Adrenal gland (tissue), 12 donors: ENCODE measurements around the gene COL9A3. TPM values are rescaled to one million over a fixed set of nuclear protein-coding genes. Genes with fewer than 3 reads are reported as not detected.
"Not testable (repeated sequence)": the region's sequence is repeated elsewhere in the genome, so short reads cannot be mapped to it uniquely, and the experiment has no call there.

ENCODE experiments used
- DNase-seq, 7 donors: peaks; one replicate each; pipeline ENCODE4 v3.0.0-alpha.2; 2019 to 2020
- H3K27ac ChIP-seq, 5 donors: fragments of 200-600 bp; sonication (generic) in 4 of 5; 1 replicate in 3 of 5; 2 replicates in 2 of 5; pipeline versions ENCODE4 v1.5.1 to v1.8.0; 2016 to 2020; ENCODE audit warnings: mild to moderate bottlenecking in 1 of 5
- H3K27me3 ChIP-seq: fragments of 200-600 bp; 2 replicates; pipeline ENCODE4 v1.8.0; 2021
- H3K36me3 ChIP-seq, 2 donors: fragments of 200-600 bp; replicated peaks in 1 of 2; 1 replicate in 1 of 2; 2 replicates in 1 of 2; pipeline versions ENCODE4 v1.5.1 to v1.8.0; 2018 to 2022
- H3K4me1 ChIP-seq, 2 donors: fragments of 200-600 bp; replicated peaks in 1 of 2; 1 replicate in 1 of 2; 2 replicates in 1 of 2; pipeline versions ENCODE4 v1.5.1 to v1.8.0; 2018 to 2021
- H3K4me3 ChIP-seq, 4 donors: fragments of 200-600 bp; sonication (generic) in 3 of 4; one replicate each; pipeline ENCODE4 v1.5.1; 2016 to 2018
- H3K9me3 ChIP-seq, 3 donors: fragments of 200-600 bp; sonication (generic) in 1 of 3; replicated peaks in 1 of 3; 1 replicate in 2 of 3; 2 replicates in 1 of 3; pipeline versions ENCODE4 v1.5.1 to v1.8.0; 2016 to 2021
- POLR2A ChIP-seq, 2 donors: fragments of 450-650 bp; IDR thresholded peaks; one replicate each; pipeline ENCODE4 v1.6.1; 2017; ENCODE audit warnings: antibody characterized with exemption in 2 of 2, mild to moderate bottlenecking in 2 of 2, moderate library complexity in 1 of 2
- whole genome bisulfite sequencing, 4 donors: extraction: QIAGEN DNeasy Blood & Tissue Kit in 2 of 4; methylation state at CpG; one replicate each; pipeline versions ENCODE4 v1.1.5 to v1.1.7; 2013 to 2017; 5-methylcytosine and 5-hydroxymethylcytosine counted together
- intact Hi-C, 2 donors: fragments of 100-400 bp; cut with DNase I; formaldehyde crosslinking; loops; one replicate each; pipeline versions ENCODE4 v1.14.1 to v1.15.0; 2022 to 2023
- polyA plus RNA-seq, 3 donors: library from polyadenylated mRNA; stranded (reverse); fragments of 200-250 nt in 2 of 3; fragments of 350-450 nt in 1 of 3; fragmentation: Illumina TruSeq in 1 of 3; extraction: RNeasy Lipid Tissue Mini Kit (QIAGEN cat#74804) in 1 of 3; gene quantifications; one replicate each; pipeline ENCODE4 v1.2.3, GENCODE V29; 2013 to 2014
- total RNA-seq, 9 donors: library from RNA; depleted of rRNA in 4 of 9; stranded (reverse); fragments of >200 nt in 4 of 9; fragments of 120-200 nt in 1 of 9; fragmentation: NEBNext Ultra II Directional in 1 of 9; extraction: Animal tissue kit (Norgen Biotek cat#: 25700) in 1 of 9; gene quantifications; one replicate each; pipeline versions ENCODE4 v1.1.0 to v1.2.4, GENCODE V29; 2013 to 2023
- TF ChIP-seq, protein P1 (sequence below), 6 experiments: fragments of 450-650 bp in 4 of 6; fragments of 200-600 bp in 2 of 6; sonication (generic) in 1 of 6; IDR thresholded peaks; 1 replicate in 5 of 6; 2 replicates in 1 of 6; pipeline versions ENCODE4 v1.5.1 to v1.8.0; 2016 to 2021; ENCODE audit warnings: antibody characterized with exemption in 6 of 6, mild to moderate bottlenecking in 2 of 6, moderate library complexity in 1 of 6
- donor health status: healthy with polysubstance abuse.
- donor health status: Bipolar disorder and iron deficiency.
- donor health status: DM: yes; HTN: yes; CAD: no.
- donor health status: DM: no; HTN: no; CAD: no.
- donor health status: DM: no; HTN: no; CAD: no.
- donor health status: DM: yes; HTN: yes; CAD: no.

The COL9A3 gene
- total and polyA plus RNA-seq, 12 donors = 0.22 to 27.8 (median 1.4) TPM

DNA sequence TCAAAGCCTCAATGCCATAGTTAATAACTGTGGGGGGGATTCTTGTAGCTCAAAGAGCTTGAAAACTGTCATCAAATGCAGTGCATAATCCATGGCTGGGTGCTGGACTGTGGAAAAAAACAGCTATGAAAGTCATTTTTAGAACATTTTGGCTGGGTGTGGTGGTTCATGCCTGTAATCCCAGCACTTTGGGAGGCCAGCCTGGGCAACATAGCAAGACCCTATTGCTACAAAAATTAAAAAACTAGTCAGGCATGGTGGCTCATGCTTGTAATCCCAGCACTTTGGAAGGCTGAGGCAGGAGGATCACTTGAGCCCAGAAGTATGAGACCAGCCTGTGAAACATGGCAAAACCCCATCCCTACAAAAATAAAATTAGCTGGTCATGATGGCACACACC is 32.6 kb downstream of the COL9A3 start:
- no peaks in the 10 kb centered on the region for H3K9me3 ChIP-seq
- no peak for TF ChIP-seq POLR2A (IDR thresholded peaks at IDR 0.05)
- TF ChIP-seq, protein P1, sequence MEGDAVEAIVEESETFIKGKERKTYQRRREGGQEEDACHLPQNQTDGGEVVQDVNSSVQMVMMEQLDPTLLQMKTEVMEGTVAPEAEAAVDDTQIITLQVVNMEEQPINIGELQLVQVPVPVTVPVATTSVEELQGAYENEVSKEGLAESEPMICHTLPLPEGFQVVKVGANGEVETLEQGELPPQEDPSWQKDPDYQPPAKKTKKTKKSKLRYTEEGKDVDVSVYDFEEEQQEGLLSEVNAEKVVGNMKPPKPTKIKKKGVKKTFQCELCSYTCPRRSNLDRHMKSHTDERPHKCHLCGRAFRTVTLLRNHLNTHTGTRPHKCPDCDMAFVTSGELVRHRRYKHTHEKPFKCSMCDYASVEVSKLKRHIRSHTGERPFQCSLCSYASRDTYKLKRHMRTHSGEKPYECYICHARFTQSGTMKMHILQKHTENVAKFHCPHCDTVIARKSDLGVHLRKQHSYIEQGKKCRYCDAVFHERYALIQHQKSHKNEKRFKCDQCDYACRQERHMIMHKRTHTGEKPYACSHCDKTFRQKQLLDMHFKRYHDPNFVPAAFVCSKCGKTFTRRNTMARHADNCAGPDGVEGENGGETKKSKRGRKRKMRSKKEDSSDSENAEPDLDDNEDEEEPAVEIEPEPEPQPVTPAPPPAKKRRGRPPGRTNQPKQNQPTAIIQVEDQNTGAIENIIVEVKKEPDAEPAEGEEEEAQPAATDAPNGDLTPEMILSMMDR (IDR thresholded peaks at IDR 0.05) = no peak
- no peak overlapping the region for H3K4me3 ChIP-seq
- no peak overlapping the region for H3K27ac ChIP-seq
- no peak for DNase-seq
- peaks cover 0 to 5% of the 10 kb centered on the region in 2 donors for H3K36me3 ChIP-seq
- no peaks in the 10 kb centered on the region for H3K4me1 ChIP-seq
- H3K27me3 ChIP-seq = no peaks in the 10 kb centered on the region
- intact Hi-C loops = no loop called here

DNA sequence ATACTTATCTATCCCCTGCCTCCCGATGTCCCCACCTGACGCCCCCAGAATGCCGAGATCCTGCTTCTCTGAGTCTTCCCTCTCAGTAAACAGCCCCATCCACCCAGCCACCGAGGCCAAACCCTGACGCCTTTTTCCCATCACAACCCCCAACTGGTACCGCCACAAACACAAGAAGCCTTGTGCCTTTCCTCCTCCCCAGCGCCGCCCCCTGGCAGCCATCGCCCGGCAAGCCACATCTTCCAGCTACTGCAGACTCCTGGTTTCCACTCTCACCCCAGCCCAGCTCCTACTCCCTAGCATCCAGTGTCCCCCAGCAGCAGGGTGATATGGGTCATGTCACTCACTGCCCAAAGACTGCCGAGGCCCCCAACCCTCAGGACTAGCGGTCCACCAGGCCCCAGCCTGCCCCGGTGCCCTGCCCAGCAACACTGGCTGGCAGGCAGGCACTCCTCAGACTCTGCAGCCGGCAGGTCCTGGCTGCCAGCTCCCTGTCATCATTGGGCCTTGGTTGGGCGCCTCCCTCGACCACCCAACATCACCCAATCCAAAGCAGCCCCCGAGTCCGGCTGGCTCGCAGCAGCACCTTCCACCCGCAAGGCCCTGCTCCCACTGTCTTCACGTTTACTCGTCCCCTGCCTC is 33.6 kb downstream of the COL9A3 start:
- Histone ChIP-seq H3K9me3 (no peaks in the 10 kb centered on the region), H3K36me3 (peaks cover 0 to 5% of the 10 kb centered on the region in 2 donors), H3K27me3 (no peaks in the 10 kb centered on the region), H3K4me3 (no peak overlapping the region), H3K4me1 (no peaks in the 10 kb centered on the region), H3K27ac (no peak overlapping the region)
- intact Hi-C loops = no loop called here
- no peak for TF ChIP-seq POLR2A (IDR thresholded peaks at IDR 0.05)
- TF ChIP-seq, protein P1 (IDR thresholded peaks at IDR 0.05) = no peak
- WGBS, 4 donors = 89 to 95% (median 90%) methylated on average over 14 to 22 of the region's 22 CpGs
- DNase-seq = no peak

DNA sequence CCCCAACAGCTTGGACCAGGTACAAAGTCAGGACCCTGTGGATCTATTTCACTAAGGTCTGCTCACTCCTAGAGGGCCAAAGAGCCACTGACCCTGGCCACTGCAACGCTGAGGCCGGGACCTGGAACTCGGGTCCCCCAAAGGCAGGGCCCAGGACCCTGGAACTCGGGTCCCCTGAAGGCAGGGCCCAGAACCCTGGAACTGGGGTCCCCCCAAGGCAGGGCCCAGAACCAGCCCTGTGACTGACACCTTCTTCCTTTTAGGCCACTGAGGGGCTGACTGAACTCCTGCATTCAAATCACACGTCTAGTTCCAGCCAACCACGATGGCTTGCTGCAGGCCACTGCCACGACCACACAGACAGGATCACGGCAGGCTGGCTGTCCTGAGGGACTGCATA is 35.3 kb downstream of the COL9A3 start:
- H3K27ac ChIP-seq = no peak overlapping the region
- no peak overlapping the region for H3K4me3 ChIP-seq
- H3K9me3 ChIP-seq = no peaks in the 10 kb centered on the region
- no peaks in the 10 kb centered on the region for H3K27me3 ChIP-seq
- no peaks in the 10 kb centered on the region for H3K4me1 ChIP-seq
- 92 to 100% (median 93%) methylated on average over 4 to 8 of the region's 8 CpGs for WGBS, 4 donors
- TF ChIP-seq, protein P1 (IDR thresholded peaks at IDR 0.05) = no peak
- peaks cover 0 to 5% of the 10 kb centered on the region in 2 donors for H3K36me3 ChIP-seq
- intact Hi-C loops = no loop called here
- DNase-seq = no peak

DNA sequence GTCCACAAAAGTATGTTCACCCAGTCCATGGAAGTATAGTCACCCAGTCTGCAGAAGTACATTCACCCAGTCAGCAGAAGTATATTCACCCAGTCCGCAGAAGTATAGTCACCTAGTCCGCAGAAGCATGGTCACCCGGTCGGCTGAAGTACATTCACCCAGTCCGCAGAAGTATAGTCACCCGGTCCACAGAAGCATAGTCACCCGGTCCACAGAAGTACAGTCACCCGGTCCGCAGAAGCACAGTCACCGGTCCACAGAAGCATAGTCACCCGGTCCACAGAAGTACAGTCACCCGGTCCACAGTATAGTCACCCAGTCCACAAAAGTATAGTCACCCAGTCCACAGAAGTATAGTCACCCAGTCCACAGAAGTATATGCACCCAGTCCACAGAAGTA is 36.0 kb downstream of the COL9A3 start:
- TF ChIP-seq, protein P1 (IDR thresholded peaks at IDR 0.05) = no peak
- TF ChIP-seq POLR2A (IDR thresholded peaks at IDR 0.05) = no peak
- no peaks in the 10 kb centered on the region for H3K4me1 ChIP-seq
- H3K4me3 ChIP-seq = no peak overlapping the region
- peaks cover 0 to 5% of the 10 kb centered on the region in 2 donors for H3K36me3 ChIP-seq
- intact Hi-C loops = no loop called here
- WGBS, 4 donors = 91 to 97% (median 94%) methylated on average over 10 to 12 of the region's 12 CpGs
- no peak overlapping the region for H3K27ac ChIP-seq
- DNase-seq = no peak
- H3K9me3 ChIP-seq = no peaks in the 10 kb centered on the region
- no peaks in the 10 kb centered on the region for H3K27me3 ChIP-seq

DNA sequence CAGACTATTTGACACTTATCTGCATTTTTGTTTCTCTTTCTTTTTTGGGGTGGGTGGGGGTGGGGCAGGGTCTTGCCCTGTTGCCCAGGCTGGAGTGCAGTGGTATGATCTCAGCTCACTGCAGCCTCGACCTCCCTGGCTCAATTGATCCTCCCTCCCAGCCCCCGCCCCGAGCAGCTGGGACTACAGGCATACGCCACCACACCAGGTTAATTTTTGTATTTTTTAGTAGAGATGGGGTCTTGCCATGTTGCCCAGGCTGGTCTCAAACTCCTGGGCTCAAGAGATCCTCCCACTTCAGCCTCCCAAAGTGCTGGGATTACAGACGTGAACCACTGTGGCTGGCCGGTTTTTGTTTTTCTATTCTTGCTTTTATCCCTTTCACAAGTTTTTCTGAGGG is 36.5 kb downstream of the COL9A3 start:
- intact Hi-C loops, DNase-seq, H3K27ac ChIP-seq, H3K27me3 ChIP-seq, H3K36me3 ChIP-seq, H3K4me3 ChIP-seq, H3K9me3 ChIP-seq, H3K4me1 ChIP-seq: not testable (repeated sequence)
- WGBS, 4 donors = 89 to 96% (median 91%) methylated on average over 6 of the region's 6 CpGs
